H1 (cell line): ENCODE results near the gene LRRC4C. TPM values are rescaled to one million over a fixed set of nuclear protein-coding genes. Genes with fewer than 3 reads are reported as not detected.

ENCODE experiments used
- GABPA ChIP-seq: IDR thresholded peaks from 2 replicates; pipeline ENCODE4 v1.6.1; 2011; ENCODE audit warnings: mild to moderate bottlenecking, low read length, moderate library complexity, borderline replicate concordance; ENCODE audit not compliant: insufficient read depth
- MAFK ChIP-seq: IDR thresholded peaks from 2 replicates; pipeline ENCODE4 v1.6.1; 2012; ENCODE audit warnings: low read depth, mild to moderate bottlenecking, improper control_type of control experiment, low read length
- RAD21 ChIP-seq, 2 experiments: IDR thresholded peaks in 1 of 2; conservative IDR thresholded peaks in 1 of 2; 2 replicates each; pipeline ENCODE4 v1.6.1; 2011; ENCODE audit warnings: low read depth in 2 of 2, low read length in 2 of 2, improper control_type of control experiment in 1 of 2, inconsistent platforms in 1 of 2, mild to moderate bottlenecking in 1 of 2, moderate library complexity in 1 of 2
- SP4 ChIP-seq: IDR thresholded peaks from 2 replicates; pipeline ENCODE4 v1.6.1; 2012; ENCODE audit warnings: low read length, inconsistent platforms
- polyA plus RNA-seq, 7 experiments: library from polyadenylated mRNA; depleted of rRNA in 3 of 7; stranded (reverse) in 5 of 7; unstranded in 2 of 7; fragments of >200 nt in 5 of 7; fragments of 200-250 nt in 2 of 7; gene quantifications; 1 replicate in 5 of 7; 2 replicates in 1 of 7; 4 replicates in 1 of 7; pipeline versions ENCODE4 v1.2.1 to v1.2.3, GENCODE V29; 2011 to 2013; ENCODE audit warnings: missing spikeins in 2 of 7, mixed read lengths in 2 of 7
- total RNA-seq: library from RNA; stranded (reverse); fragmentation: NEBNext Ultra II Directional; extraction: Animal tissue kit (Norgen Biotek cat#: 25700); gene quantifications from 2 replicates; pipeline ENCODE4 v1.2.1, GENCODE V29; 2021

LRRC4C gene
- total and polyA plus RNA-seq, 2 of the 8 experiments (the other 6 are each of a cell fraction or from before 2014, with no cell fraction given) = 0.23 to 2.2 TPM

DNA sequence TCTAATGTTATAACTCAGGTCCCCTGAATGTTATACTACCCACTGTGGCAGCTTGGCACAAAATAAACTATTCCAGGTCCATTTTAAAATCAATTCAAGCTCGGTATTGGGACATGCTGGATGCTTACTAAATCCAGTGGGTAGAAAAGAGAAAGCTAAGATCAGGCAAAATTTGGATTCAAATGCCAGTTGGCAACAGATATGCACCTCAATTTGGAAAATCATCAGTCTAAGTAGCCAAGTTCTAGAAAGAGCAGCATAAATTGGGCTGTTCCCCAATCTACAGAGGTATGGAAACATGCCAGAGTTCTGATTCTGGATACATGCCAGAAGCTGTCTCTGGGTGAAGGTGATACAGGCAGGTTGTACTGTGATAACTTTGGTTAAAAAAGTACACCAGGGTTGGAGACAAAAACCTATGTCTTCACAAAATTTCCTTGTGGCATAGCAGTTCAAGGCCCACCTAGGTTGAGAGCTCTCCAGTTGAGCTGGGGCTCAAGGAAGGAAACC, 427.8 kb downstream of the LRRC4C start (continued):
- TF ChIP-seq GABPA (no peak), SP4 (no peak), MAFK (no peak), RAD21 (IDR thresholded peaks at IDR 0.05 in 1 of 2, conservative IDR thresholded peaks at IDR 0.05 in 1 of 2; ENCODE audit: low read depth in 2 of 2, low read length in 2 of 2) (no peak)
